ENCODE measurements around the gene MYO1C.

DNA sequence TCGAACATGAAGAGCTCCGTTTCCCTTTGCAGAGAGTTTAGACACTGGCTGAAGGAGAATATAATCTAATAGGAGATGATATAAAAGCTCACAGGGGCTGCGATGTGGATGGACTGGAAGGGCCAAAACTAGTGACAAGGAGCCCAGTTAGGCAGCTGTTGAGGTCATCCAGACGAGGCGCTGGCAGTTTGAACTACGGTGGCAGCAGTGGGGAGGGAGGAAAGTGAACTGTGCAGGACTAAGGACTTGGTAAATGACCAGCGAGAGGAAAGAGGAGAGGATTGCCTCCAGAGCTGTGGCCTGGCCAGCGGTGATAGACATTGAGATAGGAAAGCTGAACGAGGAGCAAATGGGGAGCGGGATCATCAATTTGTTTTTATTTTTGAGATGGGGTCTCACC, 77.9 kb downstream of the MYO1C start:
- TF ChIP-seq EP300 (conservative IDR thresholded peaks at IDR 0.05; ENCODE audit: poor library complexity, severe bottlenecking) (no peak), CTCF (IDR thresholded peaks at IDR 0.05; ENCODE audit: poor library complexity, severe bottlenecking) (no peak), POLR2AphosphoS5 (IDR thresholded peaks at IDR 0.05) (no peak), EZH2 (IDR thresholded peaks at IDR 0.05; ENCODE audit: borderline replicate concordance, insufficient read depth, low read length, poor library complexity, severe bottlenecking) (no peak), REST (IDR thresholded peaks at IDR 0.05; ENCODE audit: borderline replicate concordance) (no peak), SMC3 (conservative IDR thresholded peaks at IDR 0.05; ENCODE audit: poor library complexity) (no peak), RAD21 (conservative IDR thresholded peaks at IDR 0.05) (no peak), TAF1 (IDR thresholded peaks at IDR 0.05; ENCODE audit: low read depth) (no peak), MXI1 (conservative IDR thresholded peaks at IDR 0.05; ENCODE audit: poor library complexity, severe bottlenecking) (no peak)

Data from neural cell (in vitro differentiated cells).